HEK293 (cell line): ENCODE data around the gene MTURN.
A peak's percentile ranks its signal among the peaks of the same experiment; 100 is the strongest.

Source experiments
- GFI1B ChIP-seq: fragments of 450-650 bp; formaldehyde crosslinking; IDR thresholded peaks from 2 replicates; pipeline ENCODE4 v1.5.1; 2016; ENCODE audit warnings: missing biosample characterization, missing genetic modification characterization
- GLIS1 ChIP-seq: fragments of 450-650 bp; formaldehyde crosslinking; IDR thresholded peaks from 2 replicates; pipeline ENCODE4 v1.5.1; 2016; ENCODE audit warnings: missing biosample characterization, missing genetic modification characterization
- KLF1 ChIP-seq: fragments of 450-650 bp; formaldehyde crosslinking; IDR thresholded peaks from 2 replicates; pipeline ENCODE4 v1.5.1; 2016; ENCODE audit warnings: missing biosample characterization, missing genetic modification characterization
- SCRT2 ChIP-seq: fragments of 450-650 bp; formaldehyde crosslinking; IDR thresholded peaks from 2 replicates; pipeline ENCODE4 v1.5.1; 2016; ENCODE audit warnings: missing biosample characterization, missing genetic modification characterization
- YY2 ChIP-seq: fragments of 450-650 bp; formaldehyde crosslinking; IDR thresholded peaks from 2 replicates; pipeline ENCODE4 v1.5.1; 2016; ENCODE audit warnings: missing biosample characterization, missing genetic modification characterization
- ZBTB20 ChIP-seq: fragments of 450-650 bp; formaldehyde crosslinking; IDR thresholded peaks from 2 replicates; pipeline ENCODE4 v1.5.1; 2016; ENCODE audit warnings: missing biosample characterization, missing genetic modification characterization
- ZEB2 ChIP-seq: fragments of 450-650 bp; formaldehyde crosslinking; IDR thresholded peaks from 2 replicates; pipeline ENCODE4 v1.5.1; 2016; ENCODE audit warnings: missing biosample characterization, missing genetic modification characterization
- ZFP37 ChIP-seq: fragments of 450-650 bp; formaldehyde crosslinking; IDR thresholded peaks from 2 replicates; pipeline ENCODE4 v1.5.1; 2016; ENCODE audit warnings: missing biosample characterization, missing genetic modification characterization
- ZIC2 ChIP-seq: fragments of 450-650 bp; formaldehyde crosslinking; IDR thresholded peaks from 2 replicates; pipeline ENCODE4 v1.5.1; 2016; ENCODE audit warnings: missing biosample characterization, missing genetic modification characterization
- ZNF121 ChIP-seq: fragments of 450-650 bp; formaldehyde crosslinking; IDR thresholded peaks from 2 replicates; pipeline ENCODE4 v1.5.1; 2016; ENCODE audit warnings: missing biosample characterization, missing genetic modification characterization
- ZNF133 ChIP-seq: fragments of 450-650 bp; formaldehyde crosslinking; IDR thresholded peaks from 2 replicates; pipeline ENCODE4 v1.5.1; 2016; ENCODE audit warnings: missing biosample characterization, missing genetic modification characterization
- ZNF138 ChIP-seq: fragments of 450-650 bp; formaldehyde crosslinking; IDR thresholded peaks from 2 replicates; pipeline ENCODE4 v1.5.1; 2016; ENCODE audit warnings: missing biosample characterization, missing genetic modification characterization, borderline replicate concordance
- ZNF223 ChIP-seq: fragments of 450-650 bp; formaldehyde crosslinking; IDR thresholded peaks from 2 replicates; pipeline ENCODE4 v1.5.1; 2016; ENCODE audit warnings: missing biosample characterization, missing genetic modification characterization
- ZNF24 ChIP-seq: fragments of 450-650 bp; formaldehyde crosslinking; IDR thresholded peaks from 2 replicates; pipeline ENCODE4 v1.5.1; 2016; ENCODE audit warnings: missing biosample characterization, missing genetic modification characterization
- ZNF266 ChIP-seq: fragments of 450-650 bp; formaldehyde crosslinking; IDR thresholded peaks from 2 replicates; pipeline ENCODE4 v1.5.1; 2016; ENCODE audit warnings: missing biosample characterization, missing genetic modification characterization, low read depth
- ZNF501 ChIP-seq: fragments of 450-650 bp; formaldehyde crosslinking; IDR thresholded peaks from 2 replicates; pipeline ENCODE4 v1.5.1; 2016; ENCODE audit warnings: missing biosample characterization, missing genetic modification characterization
- ZNF560 ChIP-seq: fragments of 450-650 bp; formaldehyde crosslinking; IDR thresholded peaks from 2 replicates; pipeline ENCODE4 v1.5.1; 2017; ENCODE audit warnings: missing biosample characterization, missing genetic modification characterization, borderline replicate concordance
- ZNF660 ChIP-seq: fragments of 450-650 bp; IDR thresholded peaks from 2 replicates; pipeline ENCODE4 v1.5.1; 2018; ENCODE audit warnings: missing biosample characterization, mild to moderate bottlenecking, missing genetic modification characterization
- ZNF747 ChIP-seq: fragments of 450-650 bp; formaldehyde crosslinking; IDR thresholded peaks from 2 replicates; pipeline ENCODE4 v1.5.1; 2016; ENCODE audit warnings: missing biosample characterization, missing genetic modification characterization
- TF ChIP-seq, protein P1 (sequence below): fragments of 450-650 bp; formaldehyde crosslinking; IDR thresholded peaks from 2 replicates; pipeline ENCODE4 v1.5.1; 2016; ENCODE audit warnings: missing biosample characterization, missing genetic modification characterization
- TF ChIP-seq, protein P2 (sequence below): fragments of 450-650 bp; formaldehyde crosslinking; IDR thresholded peaks from 2 replicates; pipeline ENCODE4 v1.5.1; 2017; ENCODE audit warnings: missing biosample characterization, missing genetic modification characterization
- TF ChIP-seq, protein P3 (sequence below): fragments of 450-650 bp; formaldehyde crosslinking; IDR thresholded peaks from 2 replicates; pipeline ENCODE4 v1.5.1; 2016; ENCODE audit warnings: missing biosample characterization, missing genetic modification characterization
- TF ChIP-seq, protein P4 (sequence below): fragments of 450-650 bp; formaldehyde crosslinking; IDR thresholded peaks from 2 replicates; pipeline ENCODE4 v1.5.1; 2016; ENCODE audit warnings: missing biosample characterization, missing genetic modification characterization
- TF ChIP-seq, protein P5 (sequence below): fragments of 450-650 bp; formaldehyde crosslinking; IDR thresholded peaks from 2 replicates; pipeline ENCODE4 v1.5.1; 2016; ENCODE audit warnings: missing biosample characterization, missing genetic modification characterization
- TF ChIP-seq, protein P6 (sequence below): fragments of 450-650 bp; formaldehyde crosslinking; conservative IDR thresholded peaks from 2 replicates; pipeline ENCODE4 v1.5.1; 2016; ENCODE audit warnings: low read depth, missing biosample characterization, missing genetic modification characterization

MTURN gene

DNA sequence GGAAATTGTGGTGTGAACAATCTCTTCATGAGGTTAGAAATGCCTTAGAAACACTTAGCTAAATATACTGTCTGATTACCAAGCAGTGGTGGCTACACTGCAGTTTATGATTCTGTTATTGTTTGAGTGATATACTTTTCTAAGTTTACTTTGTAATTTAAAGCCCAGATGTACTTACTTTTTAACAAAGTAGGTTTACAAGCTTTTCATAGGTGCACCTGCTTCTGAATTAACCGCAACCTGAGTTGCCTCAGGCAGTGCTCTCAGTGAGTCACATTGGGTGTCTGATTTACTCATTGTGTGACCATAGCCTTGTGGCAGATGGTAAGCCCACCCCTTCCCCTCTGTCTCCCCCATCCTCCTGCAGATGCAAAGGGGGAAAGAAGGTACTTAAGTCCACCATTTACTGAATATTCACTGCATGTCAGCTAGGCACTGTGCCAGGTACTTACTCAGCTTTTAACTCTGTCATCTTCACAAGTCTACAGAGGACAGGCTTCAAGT, 9.0 kb downstream of the MTURN start (continued):
- TF ChIP-seq, protein P1, sequence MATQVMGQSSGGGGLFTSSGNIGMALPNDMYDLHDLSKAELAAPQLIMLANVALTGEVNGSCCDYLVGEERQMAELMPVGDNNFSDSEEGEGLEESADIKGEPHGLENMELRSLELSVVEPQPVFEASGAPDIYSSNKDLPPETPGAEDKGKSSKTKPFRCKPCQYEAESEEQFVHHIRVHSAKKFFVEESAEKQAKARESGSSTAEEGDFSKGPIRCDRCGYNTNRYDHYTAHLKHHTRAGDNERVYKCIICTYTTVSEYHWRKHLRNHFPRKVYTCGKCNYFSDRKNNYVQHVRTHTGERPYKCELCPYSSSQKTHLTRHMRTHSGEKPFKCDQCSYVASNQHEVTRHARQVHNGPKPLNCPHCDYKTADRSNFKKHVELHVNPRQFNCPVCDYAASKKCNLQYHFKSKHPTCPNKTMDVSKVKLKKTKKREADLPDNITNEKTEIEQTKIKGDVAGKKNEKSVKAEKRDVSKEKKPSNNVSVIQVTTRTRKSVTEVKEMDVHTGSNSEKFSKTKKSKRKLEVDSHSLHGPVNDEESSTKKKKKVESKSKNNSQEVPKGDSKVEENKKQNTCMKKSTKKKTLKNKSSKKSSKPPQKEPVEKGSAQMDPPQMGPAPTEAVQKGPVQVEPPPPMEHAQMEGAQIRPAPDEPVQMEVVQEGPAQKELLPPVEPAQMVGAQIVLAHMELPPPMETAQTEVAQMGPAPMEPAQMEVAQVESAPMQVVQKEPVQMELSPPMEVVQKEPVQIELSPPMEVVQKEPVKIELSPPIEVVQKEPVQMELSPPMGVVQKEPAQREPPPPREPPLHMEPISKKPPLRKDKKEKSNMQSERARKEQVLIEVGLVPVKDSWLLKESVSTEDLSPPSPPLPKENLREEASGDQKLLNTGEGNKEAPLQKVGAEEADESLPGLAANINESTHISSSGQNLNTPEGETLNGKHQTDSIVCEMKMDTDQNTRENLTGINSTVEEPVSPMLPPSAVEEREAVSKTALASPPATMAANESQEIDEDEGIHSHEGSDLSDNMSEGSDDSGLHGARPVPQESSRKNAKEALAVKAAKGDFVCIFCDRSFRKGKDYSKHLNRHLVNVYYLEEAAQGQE = no peak
- TF ChIP-seq SCRT2 (tag by site-specific recombination) (no peak), ZNF133 (no peak), ZNF138 (tag by site-specific recombination) (no peak), ZNF266 (no peak), ZNF560 (no peak), ZFP37 (0 out of 2 replicates have a peak, but pooled peaks have one; percentile 20), GLIS1 (tag by site-specific recombination) (peak; percentile 34), ZNF121 (tag by site-specific recombination) (no peak), ZNF24 (tag by site-specific recombination) (no peak), ZNF501 (peak; percentile 55; the same call in 1 of the 2 replicates), ZIC2 (no peak), ZBTB20 (no peak), YY2 (tag by site-specific recombination) (no peak), KLF1 (tag by site-specific recombination) (no peak; the same call in 1 of the 2 replicates), GFI1B (tag by site-specific recombination) (peak; percentile 68; the same call in 1 of the 2 replicates), ZEB2 (tag by site-specific recombination) (peak; percentile 38; the same call in 1 of the 2 replicates), ZNF223 (tag by site-specific recombination) (no peak), ZNF660 (no peak), ZNF747 (tag by site-specific recombination) (no peak)
- TF ChIP-seq, protein P2, sequence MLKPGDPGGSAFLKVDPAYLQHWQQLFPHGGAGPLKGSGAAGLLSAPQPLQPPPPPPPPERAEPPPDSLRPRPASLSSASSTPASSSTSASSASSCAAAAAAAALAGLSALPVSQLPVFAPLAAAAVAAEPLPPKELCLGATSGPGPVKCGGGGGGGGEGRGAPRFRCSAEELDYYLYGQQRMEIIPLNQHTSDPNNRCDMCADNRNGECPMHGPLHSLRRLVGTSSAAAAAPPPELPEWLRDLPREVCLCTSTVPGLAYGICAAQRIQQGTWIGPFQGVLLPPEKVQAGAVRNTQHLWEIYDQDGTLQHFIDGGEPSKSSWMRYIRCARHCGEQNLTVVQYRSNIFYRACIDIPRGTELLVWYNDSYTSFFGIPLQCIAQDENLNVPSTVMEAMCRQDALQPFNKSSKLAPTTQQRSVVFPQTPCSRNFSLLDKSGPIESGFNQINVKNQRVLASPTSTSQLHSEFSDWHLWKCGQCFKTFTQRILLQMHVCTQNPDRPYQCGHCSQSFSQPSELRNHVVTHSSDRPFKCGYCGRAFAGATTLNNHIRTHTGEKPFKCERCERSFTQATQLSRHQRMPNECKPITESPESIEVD (tag by site-specific recombination) = peak; percentile 97
- TF ChIP-seq, protein P3, sequence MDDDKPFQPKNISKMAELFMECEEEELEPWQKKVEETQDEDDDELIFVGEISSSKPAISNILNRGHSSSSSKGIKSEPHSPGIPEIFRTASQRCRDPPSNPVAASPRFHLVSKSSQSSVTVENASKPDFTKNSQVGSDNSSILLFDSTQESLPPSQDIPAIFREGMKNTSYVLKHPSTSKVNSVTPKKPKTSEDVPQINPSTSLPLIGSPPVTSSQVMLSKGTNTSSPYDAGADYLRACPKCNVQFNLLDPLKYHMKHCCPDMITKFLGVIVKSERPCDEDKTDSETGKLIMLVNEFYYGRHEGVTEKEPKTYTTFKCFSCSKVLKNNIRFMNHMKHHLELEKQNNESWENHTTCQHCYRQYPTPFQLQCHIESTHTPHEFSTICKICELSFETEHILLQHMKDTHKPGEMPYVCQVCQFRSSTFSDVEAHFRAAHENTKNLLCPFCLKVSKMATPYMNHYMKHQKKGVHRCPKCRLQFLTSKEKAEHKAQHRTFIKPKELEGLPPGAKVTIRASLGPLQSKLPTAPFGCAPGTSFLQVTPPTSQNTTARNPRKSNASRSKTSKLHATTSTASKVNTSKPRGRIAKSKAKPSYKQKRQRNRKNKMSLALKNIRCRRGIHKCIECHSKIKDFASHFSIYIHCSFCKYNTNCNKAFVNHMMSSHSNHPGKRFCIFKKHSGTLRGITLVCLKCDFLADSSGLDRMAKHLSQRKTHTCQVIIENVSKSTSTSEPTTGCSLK (tag by site-specific recombination) = no peak
- TF ChIP-seq, protein P4, sequence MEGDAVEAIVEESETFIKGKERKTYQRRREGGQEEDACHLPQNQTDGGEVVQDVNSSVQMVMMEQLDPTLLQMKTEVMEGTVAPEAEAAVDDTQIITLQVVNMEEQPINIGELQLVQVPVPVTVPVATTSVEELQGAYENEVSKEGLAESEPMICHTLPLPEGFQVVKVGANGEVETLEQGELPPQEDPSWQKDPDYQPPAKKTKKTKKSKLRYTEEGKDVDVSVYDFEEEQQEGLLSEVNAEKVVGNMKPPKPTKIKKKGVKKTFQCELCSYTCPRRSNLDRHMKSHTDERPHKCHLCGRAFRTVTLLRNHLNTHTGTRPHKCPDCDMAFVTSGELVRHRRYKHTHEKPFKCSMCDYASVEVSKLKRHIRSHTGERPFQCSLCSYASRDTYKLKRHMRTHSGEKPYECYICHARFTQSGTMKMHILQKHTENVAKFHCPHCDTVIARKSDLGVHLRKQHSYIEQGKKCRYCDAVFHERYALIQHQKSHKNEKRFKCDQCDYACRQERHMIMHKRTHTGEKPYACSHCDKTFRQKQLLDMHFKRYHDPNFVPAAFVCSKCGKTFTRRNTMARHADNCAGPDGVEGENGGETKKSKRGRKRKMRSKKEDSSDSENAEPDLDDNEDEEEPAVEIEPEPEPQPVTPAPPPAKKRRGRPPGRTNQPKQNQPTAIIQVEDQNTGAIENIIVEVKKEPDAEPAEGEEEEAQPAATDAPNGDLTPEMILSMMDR (tag by site-specific recombination) = no peak
- TF ChIP-seq, protein P5, sequence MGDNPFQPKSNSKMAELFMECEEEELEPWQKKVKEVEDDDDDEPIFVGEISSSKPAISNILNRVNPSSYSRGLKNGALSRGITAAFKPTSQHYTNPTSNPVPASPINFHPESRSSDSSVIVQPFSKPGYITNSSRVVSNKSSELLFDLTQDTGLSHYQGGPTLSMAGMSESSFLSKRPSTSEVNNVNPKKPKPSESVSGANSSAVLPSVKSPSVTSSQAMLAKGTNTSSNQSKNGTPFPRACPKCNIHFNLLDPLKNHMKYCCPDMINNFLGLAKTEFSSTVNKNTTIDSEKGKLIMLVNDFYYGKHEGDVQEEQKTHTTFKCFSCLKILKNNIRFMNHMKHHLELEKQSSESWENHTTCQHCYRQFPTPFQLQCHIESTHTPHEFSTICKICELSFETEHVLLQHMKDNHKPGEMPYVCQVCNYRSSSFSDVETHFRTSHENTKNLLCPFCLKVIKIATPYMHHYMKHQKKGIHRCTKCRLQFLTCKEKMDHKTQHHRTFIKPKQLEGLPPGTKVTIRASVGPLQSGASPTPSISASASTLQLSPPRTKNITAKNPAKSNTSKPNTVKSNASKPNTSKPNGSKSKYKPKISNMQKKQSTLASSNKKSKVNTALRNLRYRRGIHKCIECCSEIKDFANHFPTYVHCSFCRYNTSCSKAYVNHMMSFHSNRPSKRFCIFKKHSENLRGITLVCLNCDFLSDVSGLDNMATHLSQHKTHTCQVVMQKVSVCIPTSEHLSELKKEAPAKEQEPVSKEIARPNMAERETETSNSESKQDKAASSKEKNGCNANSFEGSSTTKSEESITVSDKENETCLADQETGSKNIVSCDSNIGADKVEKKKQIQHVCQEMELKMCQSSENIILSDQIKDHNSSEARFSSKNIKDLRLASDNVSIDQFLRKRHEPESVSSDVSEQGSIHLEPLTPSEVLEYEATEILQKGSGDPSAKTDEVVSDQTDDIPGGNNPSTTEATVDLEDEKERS (tag by site-specific recombination) = no peak
- TF ChIP-seq, protein P6, sequence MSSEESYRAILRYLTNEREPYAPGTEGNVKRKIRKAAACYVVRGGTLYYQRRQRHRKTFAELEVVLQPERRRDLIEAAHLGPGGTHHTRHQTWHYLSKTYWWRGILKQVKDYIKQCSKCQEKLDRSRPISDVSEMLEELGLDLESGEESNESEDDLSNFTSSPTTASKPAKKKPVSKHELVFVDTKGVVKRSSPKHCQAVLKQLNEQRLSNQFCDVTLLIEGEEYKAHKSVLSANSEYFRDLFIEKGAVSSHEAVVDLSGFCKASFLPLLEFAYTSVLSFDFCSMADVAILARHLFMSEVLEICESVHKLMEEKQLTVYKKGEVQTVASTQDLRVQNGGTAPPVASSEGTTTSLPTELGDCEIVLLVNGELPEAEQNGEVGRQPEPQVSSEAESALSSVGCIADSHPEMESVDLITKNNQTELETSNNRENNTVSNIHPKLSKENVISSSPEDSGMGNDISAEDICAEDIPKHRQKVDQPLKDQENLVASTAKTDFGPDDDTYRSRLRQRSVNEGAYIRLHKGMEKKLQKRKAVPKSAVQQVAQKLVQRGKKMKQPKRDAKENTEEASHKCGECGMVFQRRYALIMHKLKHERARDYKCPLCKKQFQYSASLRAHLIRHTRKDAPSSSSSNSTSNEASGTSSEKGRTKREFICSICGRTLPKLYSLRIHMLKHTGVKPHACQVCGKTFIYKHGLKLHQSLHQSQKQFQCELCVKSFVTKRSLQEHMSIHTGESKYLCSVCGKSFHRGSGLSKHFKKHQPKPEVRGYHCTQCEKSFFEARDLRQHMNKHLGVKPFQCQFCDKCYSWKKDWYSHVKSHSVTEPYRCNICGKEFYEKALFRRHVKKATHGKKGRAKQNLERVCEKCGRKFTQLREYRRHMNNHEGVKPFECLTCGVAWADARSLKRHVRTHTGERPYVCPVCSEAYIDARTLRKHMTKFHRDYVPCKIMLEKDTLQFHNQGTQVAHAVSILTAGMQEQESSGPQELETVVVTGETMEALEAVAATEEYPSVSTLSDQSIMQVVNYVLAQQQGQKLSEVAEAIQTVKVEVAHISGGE = no peak
